Loucy (cell line): ENCODE measurements around the gene RAD51B.

Experiments
- CTCF ChIP-seq: fragments of 200-600 bp; sonication (generic); conservative IDR thresholded peaks from 2 replicates; pipeline ENCODE4 v1.5.1; 2014; ENCODE audit warnings: mild to moderate bottlenecking, antibody characterized with exemption, low read length
- EZH2phosphoT487 ChIP-seq: fragments of 200-600 bp; IDR thresholded peaks from 2 replicates; pipeline ENCODE4 v1.6.1; 2018; ENCODE audit warnings: antibody characterized with exemption, mild to moderate bottlenecking, moderate library complexity, borderline replicate concordance

- no peak for TF ChIP-seq CTCF
- no peak for TF ChIP-seq EZH2phosphoT487
These were observed 96.9 kb downstream of the RAD51B start for GRCh38 chr14:67916430-67916829.
